ENCODE data around the gene CLCN3. TPM values are rescaled to one million over a fixed set of nuclear protein-coding genes. Genes with fewer than 3 reads are reported as not detected.

Gene CLCN3
- total RNA-seq, 1 experiment from 2014 or later, result 29.1 TPM

GRCh38 chr4:169644802-169645201 lies 24.4 kb downstream of the CLCN3 start (continued):
- no peak for TF ChIP-seq USF1 (CRISPR knock-in tag; IDR thresholded peaks at IDR 0.05)
- TF ChIP-seq SMAD4 (CRISPR knock-in tag; IDR thresholded peaks at IDR 0.05), result no peak
- no peak for TF ChIP-seq MXD4 (CRISPR knock-in tag; IDR thresholded peaks at IDR 0.05; ENCODE audit: borderline replicate concordance)
- TF ChIP-seq GTF2I (CRISPR knock-in tag; conservative IDR thresholded peaks at IDR 0.05), result no peak

GRCh38 chr4:169645627-169646026 lies 25.2 kb downstream of the CLCN3 start:
- POLR2A ChIA-PET, result no interaction called here
- Mint-ChIP-seq H3K36me3 (peaks cover 8% of the 10 kb centered on the region; the same call in 1 of the 2 replicates), H3K9me3 (no peaks in the 10 kb centered on the region), H3K27ac (no peak overlapping the region), H3K27me3 (ENCODE audit: low read depth) (no peaks in the 10 kb centered on the region), H3K4me3 (no peak overlapping the region), H3K4me1 (no peaks in the 10 kb centered on the region)
- CTCF ChIA-PET, result interaction anchor here (1.6 kb wide), 1 partner anchor 32 kb away, joined by 5 read pairs; no protein-coding TSS in a partner anchor
- no peak for DNase-seq (ENCODE audit: low spot score)
- TF ChIP-seq ATF3 (CRISPR knock-in tag; conservative IDR thresholded peaks at IDR 0.05), result no peak
- no peak for TF ChIP-seq SMAD4 (CRISPR knock-in tag; IDR thresholded peaks at IDR 0.05)
- no peak for TF ChIP-seq CTCF (IDR thresholded peaks at IDR 0.05)
- no peak for TF ChIP-seq IRF2 (CRISPR knock-in tag; IDR thresholded peaks at IDR 0.05; ENCODE audit: borderline replicate concordance, low read depth)
- no peak for TF ChIP-seq MAX (CRISPR knock-in tag; IDR thresholded peaks at IDR 0.05)
- no peak for TF ChIP-seq AR (CRISPR knock-in tag; IDR thresholded peaks at IDR 0.05)
- TF ChIP-seq ZNF263 (CRISPR knock-in tag; IDR thresholded peaks at IDR 0.05; ENCODE audit: low read depth), result no peak
- TF ChIP-seq ZNF121 (CRISPR knock-in tag; IDR thresholded peaks at IDR 0.05), result no peak
- TF ChIP-seq ZNF219 (CRISPR knock-in tag; IDR thresholded peaks at IDR 0.05; ENCODE audit: borderline replicate concordance), result no peak
- TF ChIP-seq ZNF232 (CRISPR knock-in tag; IDR thresholded peaks at IDR 0.05), result no peak
- TF ChIP-seq HMGXB4 (CRISPR knock-in tag; IDR thresholded peaks at IDR 0.05), result no peak
- no peak for TF ChIP-seq GABPB1 (CRISPR knock-in tag; IDR thresholded peaks at IDR 0.05)
- TF ChIP-seq PREB (CRISPR knock-in tag; IDR thresholded peaks at IDR 0.05; ENCODE audit: borderline replicate concordance), result no peak
- no peak for TF ChIP-seq NR2C2 (CRISPR knock-in tag; IDR thresholded peaks at IDR 0.05)
- no peak for TF ChIP-seq E2F4 (CRISPR knock-in tag; IDR thresholded peaks at IDR 0.05; ENCODE audit: borderline replicate concordance, low read depth)
- no peak for ATAC-seq
